Neural crest cell (in vitro differentiated cells): ENCODE measurements around the gene HNRNPCL1. TPM values are rescaled to one million over a fixed set of nuclear protein-coding genes. Genes with fewer than 3 reads are reported as not detected.
"Not testable (repeated sequence)": the region's sequence is repeated elsewhere in the genome, so short reads cannot be mapped to it uniquely, and the experiment has no call there.

Experiments used
- DNase-seq: peaks from one replicate; pipeline ENCODE4 v3.0.0; 2021; ENCODE audit warnings: low read depth, mixed read lengths, low spot score
- H3K27ac Mint-ChIP-seq: one replicate; pipeline ENCODE4 v1.8.0; 2021; ENCODE audit warnings: mild to moderate bottlenecking, mixed read lengths; ENCODE audit not compliant: unreplicated experiment
- H3K27me3 Mint-ChIP-seq: 2 replicates; pipeline ENCODE4 v1.8.0; 2021; ENCODE audit warnings: low read depth, mild to moderate bottlenecking, mixed read lengths
- H3K36me3 Mint-ChIP-seq: 2 replicates; pipeline ENCODE4 v1.8.0; 2021; ENCODE audit warnings: low read depth, mild to moderate bottlenecking, mixed read lengths
- H3K4me1 Mint-ChIP-seq: 2 replicates; pipeline ENCODE4 v1.8.0; 2021; ENCODE audit warnings: mixed read lengths
- H3K4me3 Mint-ChIP-seq: one replicate; pipeline ENCODE4 v1.8.0; 2021; ENCODE audit warnings: mild to moderate bottlenecking, mixed read lengths
- H3K9me3 Mint-ChIP-seq: 2 replicates; pipeline ENCODE4 v1.8.0; 2021; ENCODE audit warnings: mixed read lengths
- long read RNA-seq: library from polyadenylated mRNA; unstranded; transcript quantifications from one replicate; pipeline ENCODE4 v2.0.0, GENCODE V29; 2020
- total RNA-seq: library from RNA; stranded (reverse); gene quantifications from 2 replicates; pipeline ENCODE4 v1.2.1, GENCODE V29; 2021
- TF ChIP-seq, protein P1 (sequence below): fragments of 200-600 bp; sonication (generic); conservative IDR thresholded peaks from 2 replicates; pipeline ENCODE4 v1.5.0; 2021; ENCODE audit warnings: antibody characterized with exemption, mild to moderate bottlenecking

The HNRNPCL1 gene
- total RNA-seq: not detected in 2 replicates
- long read RNA-seq: 0 reads

DNA sequence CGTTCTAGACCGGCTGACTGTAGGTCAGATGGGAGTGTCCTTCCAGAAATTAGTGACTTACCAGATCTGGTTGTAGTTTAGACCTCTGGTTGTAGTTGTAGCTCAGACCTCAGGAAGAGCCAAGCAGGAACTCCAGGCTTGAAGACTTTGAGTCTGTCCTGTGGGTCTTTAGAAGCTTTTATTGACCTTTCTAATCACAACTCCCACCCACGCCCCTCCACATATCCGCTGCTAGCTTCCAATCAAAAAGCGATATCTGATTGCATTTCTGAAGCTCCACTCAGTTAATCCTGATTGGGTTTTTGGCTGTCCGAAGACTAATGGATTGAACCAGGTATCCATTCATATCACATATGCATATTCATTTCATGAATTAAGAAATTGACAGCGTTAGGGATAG, at the start of gene HNRNPCL1:
Gene HNRNPCL1, minus strand, starts transcription at position 101 of the 400 bp plus-strand sequence. CDS start 431 bp downstream, outside the sequence.
- H3K27me3 Mint-ChIP-seq, H3K36me3 Mint-ChIP-seq, DNase-seq, H3K4me1 Mint-ChIP-seq, H3K27ac Mint-ChIP-seq, H3K4me3 Mint-ChIP-seq, H3K9me3 Mint-ChIP-seq: not testable (repeated sequence)

DNA sequence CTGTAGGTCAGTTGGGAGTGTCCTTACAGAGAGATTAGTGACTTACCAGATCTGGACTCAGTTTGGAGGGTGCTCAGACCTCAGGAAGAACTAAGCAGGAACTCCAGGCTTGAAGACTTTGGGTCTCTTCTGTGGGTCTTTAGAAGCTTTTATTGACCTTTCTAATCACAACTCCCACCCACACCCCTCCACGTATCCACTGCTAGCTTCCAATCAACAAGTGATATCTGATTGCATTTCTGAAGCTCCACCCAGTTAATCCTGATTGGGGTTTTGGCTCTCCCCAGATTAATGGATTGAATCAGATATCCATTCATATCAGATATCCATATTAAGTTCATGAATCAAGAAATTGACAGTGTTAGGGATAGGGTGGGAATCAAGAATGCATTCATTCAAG, 49.6 kb upstream of the HNRNPCL1 start, which contains the start of gene PRAMEF10:
Gene PRAMEF10, minus strand, starts transcription at position 101 of the 400 bp plus-strand sequence. CDS start 2,423 bp downstream, outside the sequence.
- not testable (repeated sequence) for DNase-seq, H3K4me1 Mint-ChIP-seq, H3K4me3 Mint-ChIP-seq, H3K9me3 Mint-ChIP-seq, H3K27me3 Mint-ChIP-seq, H3K36me3 Mint-ChIP-seq, H3K27ac Mint-ChIP-seq

DNA sequence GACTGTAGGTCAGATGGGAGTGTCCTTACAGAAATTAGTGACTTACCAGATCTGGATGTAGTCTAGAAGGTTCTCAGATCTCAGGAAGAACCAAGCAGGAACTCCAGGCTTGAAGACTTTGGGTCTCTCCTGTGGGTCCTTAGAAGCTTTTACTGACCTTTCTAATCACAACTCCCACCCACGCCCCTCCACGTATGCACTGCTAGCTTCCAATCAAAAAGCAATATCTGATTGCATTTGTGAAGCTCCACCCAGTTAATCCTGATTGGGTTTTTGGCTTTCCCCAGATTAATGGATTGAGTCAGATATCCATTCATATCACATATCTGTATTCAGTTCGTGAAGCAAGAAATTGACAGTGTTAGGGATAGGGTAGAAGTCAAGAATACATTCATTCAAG, 37.6 kb upstream of the HNRNPCL1 start, which contains the start of gene PRAMEF4:
Gene PRAMEF4, minus strand, starts transcription at position 101 of the 400 bp plus-strand sequence. CDS start 2,807 bp downstream, outside the sequence.
- H3K9me3 Mint-ChIP-seq, DNase-seq, H3K4me3 Mint-ChIP-seq, H3K36me3 Mint-ChIP-seq, H3K4me1 Mint-ChIP-seq, H3K27me3 Mint-ChIP-seq, H3K27ac Mint-ChIP-seq: not testable (repeated sequence)

DNA sequence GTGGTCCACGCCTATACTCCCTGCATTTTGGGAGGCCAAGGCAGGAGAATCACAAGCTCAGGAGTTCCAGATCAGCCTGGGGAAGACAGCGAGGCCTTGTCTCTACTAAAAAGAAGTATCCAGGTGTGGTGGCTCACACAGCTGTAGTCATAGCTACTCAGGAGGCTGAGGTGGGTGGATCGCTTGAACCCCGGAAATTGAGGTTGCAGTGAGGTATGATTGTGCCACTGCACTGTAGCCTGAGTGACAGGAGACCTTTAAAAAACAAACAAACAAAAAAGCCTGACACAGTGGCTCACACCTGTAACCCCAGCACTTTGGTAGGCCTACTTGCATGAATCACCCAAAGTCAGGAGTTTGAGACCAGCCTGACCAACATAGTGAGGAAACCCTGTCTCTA, 29.9 kb upstream of the HNRNPCL1 start:
- not testable (repeated sequence) for H3K27me3 Mint-ChIP-seq, H3K36me3 Mint-ChIP-seq, DNase-seq, H3K4me1 Mint-ChIP-seq, H3K27ac Mint-ChIP-seq, H3K4me3 Mint-ChIP-seq, H3K9me3 Mint-ChIP-seq

DNA sequence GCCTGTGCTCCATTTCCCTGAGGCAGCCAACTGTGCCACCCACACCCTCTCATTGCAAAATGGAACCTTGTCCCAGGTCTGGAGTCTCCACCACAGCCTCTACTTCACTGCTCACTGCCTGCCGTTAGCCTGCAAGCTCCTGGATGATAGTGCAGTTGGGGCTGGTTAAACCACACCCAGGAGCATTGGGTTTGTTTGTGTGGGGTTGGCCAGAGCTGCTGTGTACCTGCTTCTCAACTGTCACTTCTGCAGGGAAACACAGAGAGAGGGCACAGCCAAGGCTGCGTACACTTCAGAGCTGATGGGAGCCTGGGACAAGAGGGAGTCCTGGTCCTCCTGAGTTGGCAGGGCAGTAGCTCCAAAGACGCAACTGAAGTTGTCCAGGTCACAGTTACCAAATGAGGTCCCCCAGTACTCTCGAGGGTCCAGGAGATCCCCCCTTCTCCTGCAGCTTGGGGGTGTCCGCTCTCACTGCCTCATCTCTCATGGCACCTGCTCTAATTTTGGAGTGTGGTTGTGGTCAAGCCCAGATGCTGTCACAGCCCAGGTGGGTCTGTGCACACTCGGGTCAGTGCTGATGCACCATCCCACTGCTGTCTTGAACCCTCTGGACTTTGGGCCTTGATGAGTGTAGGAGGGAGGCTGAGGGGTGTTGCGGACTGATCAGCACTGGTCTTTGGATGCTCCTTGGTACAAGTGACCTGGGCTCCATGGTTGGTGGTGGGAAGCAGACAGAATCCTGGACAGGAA, 14.8 kb upstream of the HNRNPCL1 start:
- H3K9me3 Mint-ChIP-seq, H3K27me3 Mint-ChIP-seq, H3K4me1 Mint-ChIP-seq, H3K4me3 Mint-ChIP-seq, H3K27ac Mint-ChIP-seq, H3K36me3 Mint-ChIP-seq, DNase-seq: not testable (repeated sequence)

DNA sequence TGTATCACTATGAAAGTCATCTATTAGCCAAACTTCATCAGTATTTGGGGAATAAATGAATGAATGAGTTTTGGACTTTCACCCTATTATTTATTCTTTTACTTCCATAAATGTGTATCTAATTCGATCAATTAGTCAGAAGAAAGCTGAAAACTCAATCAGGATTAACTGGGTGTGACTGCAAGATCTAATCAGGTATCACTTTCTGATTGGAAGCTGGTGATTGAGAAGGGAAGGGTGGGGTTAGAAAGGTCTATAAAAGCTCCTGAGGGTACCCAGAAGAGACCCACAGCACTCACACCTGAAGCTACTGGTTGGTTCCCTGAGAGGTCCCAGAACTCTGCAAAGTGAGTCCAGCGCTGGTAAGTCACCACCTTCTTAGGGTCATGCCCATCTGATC, 8.3 kb upstream of the HNRNPCL1 start, which contains the start of gene PRAMEF2:
Gene PRAMEF2, plus strand, starts transcription at position 301 of the 400 bp plus-strand sequence. CDS start 1,924 bp downstream, outside the sequence.
- not testable (repeated sequence) for H3K27me3 Mint-ChIP-seq, H3K27ac Mint-ChIP-seq, H3K4me3 Mint-ChIP-seq, H3K36me3 Mint-ChIP-seq, H3K4me1 Mint-ChIP-seq, H3K9me3 Mint-ChIP-seq, DNase-seq

DNA sequence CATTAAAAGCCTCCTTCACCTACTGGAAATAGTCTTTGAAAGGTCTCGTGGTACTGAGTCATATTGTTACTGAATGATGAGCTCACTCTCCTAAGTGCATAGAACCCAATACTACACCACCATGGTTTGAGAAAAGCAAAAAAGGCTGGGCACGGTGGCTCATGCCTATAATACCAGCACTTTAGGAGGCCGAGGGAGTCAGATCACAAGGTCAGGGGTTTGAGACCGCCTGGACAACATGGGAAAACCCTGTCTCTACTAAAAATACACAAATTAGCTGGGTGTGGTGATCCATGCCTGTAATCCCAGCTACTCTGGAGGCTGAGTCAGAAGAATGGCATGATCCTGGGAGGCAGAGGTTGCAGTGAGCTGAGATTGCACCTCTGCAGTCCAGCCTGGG, 3.3 kb upstream of the HNRNPCL1 start:
- TF ChIP-seq, protein P1, sequence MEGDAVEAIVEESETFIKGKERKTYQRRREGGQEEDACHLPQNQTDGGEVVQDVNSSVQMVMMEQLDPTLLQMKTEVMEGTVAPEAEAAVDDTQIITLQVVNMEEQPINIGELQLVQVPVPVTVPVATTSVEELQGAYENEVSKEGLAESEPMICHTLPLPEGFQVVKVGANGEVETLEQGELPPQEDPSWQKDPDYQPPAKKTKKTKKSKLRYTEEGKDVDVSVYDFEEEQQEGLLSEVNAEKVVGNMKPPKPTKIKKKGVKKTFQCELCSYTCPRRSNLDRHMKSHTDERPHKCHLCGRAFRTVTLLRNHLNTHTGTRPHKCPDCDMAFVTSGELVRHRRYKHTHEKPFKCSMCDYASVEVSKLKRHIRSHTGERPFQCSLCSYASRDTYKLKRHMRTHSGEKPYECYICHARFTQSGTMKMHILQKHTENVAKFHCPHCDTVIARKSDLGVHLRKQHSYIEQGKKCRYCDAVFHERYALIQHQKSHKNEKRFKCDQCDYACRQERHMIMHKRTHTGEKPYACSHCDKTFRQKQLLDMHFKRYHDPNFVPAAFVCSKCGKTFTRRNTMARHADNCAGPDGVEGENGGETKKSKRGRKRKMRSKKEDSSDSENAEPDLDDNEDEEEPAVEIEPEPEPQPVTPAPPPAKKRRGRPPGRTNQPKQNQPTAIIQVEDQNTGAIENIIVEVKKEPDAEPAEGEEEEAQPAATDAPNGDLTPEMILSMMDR: no peak
- peaks cover 5% of the 10 kb centered on the region for H3K9me3 Mint-ChIP-seq
- DNase-seq: no peak

DNA sequence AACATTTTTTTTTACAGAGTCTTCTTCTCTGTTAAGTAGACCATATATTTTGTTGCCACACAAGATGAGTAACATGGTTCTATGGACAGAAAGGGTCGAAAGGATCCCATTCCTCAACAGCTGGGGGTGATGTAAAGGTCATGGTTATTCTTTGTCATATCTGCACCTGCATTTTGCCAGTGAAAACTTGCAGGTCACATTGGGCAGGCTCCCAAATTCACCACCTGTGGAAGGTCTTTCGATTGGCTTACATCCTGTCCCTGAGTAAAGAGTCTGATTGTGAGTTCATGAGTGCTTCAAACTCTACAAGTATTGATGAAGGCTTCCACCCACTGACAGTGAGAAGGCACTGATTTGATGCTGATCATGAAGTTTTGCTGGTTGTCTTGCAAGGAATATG, 15.3 kb downstream of the HNRNPCL1 start:
- not testable (repeated sequence) for H3K4me3 Mint-ChIP-seq, H3K9me3 Mint-ChIP-seq, H3K27ac Mint-ChIP-seq

More for the DNA sequence above, 3.3 kb upstream of the HNRNPCL1 start:
- Mint-ChIP-seq H3K27ac (no peak overlapping the region), H3K36me3 (no peaks in the 10 kb centered on the region), H3K27me3 (no peaks in the 10 kb centered on the region), H3K4me3 (no peak overlapping the region), H3K4me1 (no peaks in the 10 kb centered on the region)

DNA sequence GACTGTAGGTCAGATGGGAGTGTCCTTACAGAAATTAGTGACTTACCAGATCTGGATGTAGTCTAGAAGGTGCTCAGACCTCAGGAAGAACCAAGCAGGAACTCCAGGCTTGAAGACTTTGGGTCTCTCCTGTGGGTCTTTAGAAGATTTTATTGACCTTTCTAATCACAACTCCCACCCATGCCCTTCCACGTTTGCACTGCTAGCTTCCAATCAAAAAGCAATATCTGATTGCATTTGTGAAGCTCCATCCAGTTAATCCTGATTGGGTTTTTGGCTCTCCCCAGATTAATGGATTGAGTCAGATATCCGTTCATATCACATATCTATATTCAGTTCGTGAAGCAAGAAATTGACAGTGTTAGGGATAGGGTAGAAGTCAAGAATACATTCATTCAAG, 17.2 kb downstream of the HNRNPCL1 start, which contains the start of gene PRAMEF11:
Gene PRAMEF11, minus strand, starts transcription at position 101 of the 400 bp plus-strand sequence. CDS start 2,621 bp downstream, outside the sequence.
- not testable (repeated sequence) for H3K4me3 Mint-ChIP-seq, DNase-seq, H3K27ac Mint-ChIP-seq, H3K36me3 Mint-ChIP-seq, H3K4me1 Mint-ChIP-seq, H3K9me3 Mint-ChIP-seq, H3K27me3 Mint-ChIP-seq

More for the DNA sequence above, 15.3 kb downstream of the HNRNPCL1 start:
- not testable (repeated sequence) for DNase-seq, H3K36me3 Mint-ChIP-seq, H3K4me1 Mint-ChIP-seq, H3K27me3 Mint-ChIP-seq

DNA sequence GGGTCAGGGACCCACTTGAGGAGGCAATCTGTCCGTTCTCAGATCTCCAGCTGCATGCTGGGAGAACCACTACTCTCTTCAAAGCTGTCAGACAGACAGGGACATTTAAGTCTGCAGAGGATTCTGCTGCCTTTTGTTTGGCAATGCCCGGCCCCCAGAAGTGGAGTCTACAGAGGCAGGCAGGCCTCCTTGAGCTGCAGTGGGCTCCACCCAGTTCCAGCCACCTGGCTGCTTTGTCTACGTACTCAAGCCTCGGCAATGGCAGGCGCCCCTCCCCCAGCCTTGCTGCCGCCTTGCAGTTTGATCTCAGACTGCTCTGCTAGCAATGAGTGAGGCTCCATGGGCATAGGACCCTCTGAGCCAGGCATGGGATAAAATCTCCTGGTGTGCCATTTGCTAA, 29.5 kb downstream of the HNRNPCL1 start:
- DNase-seq, H3K36me3 Mint-ChIP-seq, H3K27ac Mint-ChIP-seq, H3K4me1 Mint-ChIP-seq, H3K27me3 Mint-ChIP-seq, H3K4me3 Mint-ChIP-seq: not testable (repeated sequence)
- peaks cover 13% of the 10 kb centered on the region for H3K9me3 Mint-ChIP-seq
